ENCODE data around the gene HPS4.

DNA sequence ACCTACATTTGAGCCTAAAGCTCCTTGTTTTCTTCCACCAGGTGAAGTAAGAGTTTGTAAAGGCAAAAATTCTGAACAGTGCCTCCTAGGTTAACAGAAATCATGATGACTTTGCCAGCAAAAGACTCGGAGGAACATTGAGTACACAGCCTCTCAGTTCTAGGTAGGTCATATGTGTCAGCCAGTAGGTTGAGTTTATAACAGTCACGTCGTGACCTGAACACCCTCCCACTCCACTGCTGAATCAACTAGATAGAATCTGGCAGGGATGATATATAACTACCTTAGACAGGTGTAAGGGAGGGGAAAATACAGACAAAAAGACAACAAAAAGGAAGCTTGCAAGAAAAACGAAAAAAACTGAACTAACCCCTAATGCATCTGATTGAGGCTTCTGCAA, 67.3 kb downstream of the HPS4 start:
- TF ChIP-seq, protein P1, sequence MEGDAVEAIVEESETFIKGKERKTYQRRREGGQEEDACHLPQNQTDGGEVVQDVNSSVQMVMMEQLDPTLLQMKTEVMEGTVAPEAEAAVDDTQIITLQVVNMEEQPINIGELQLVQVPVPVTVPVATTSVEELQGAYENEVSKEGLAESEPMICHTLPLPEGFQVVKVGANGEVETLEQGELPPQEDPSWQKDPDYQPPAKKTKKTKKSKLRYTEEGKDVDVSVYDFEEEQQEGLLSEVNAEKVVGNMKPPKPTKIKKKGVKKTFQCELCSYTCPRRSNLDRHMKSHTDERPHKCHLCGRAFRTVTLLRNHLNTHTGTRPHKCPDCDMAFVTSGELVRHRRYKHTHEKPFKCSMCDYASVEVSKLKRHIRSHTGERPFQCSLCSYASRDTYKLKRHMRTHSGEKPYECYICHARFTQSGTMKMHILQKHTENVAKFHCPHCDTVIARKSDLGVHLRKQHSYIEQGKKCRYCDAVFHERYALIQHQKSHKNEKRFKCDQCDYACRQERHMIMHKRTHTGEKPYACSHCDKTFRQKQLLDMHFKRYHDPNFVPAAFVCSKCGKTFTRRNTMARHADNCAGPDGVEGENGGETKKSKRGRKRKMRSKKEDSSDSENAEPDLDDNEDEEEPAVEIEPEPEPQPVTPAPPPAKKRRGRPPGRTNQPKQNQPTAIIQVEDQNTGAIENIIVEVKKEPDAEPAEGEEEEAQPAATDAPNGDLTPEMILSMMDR (IDR thresholded peaks at IDR 0.05), result no peak
- TF ChIP-seq, protein P2, sequence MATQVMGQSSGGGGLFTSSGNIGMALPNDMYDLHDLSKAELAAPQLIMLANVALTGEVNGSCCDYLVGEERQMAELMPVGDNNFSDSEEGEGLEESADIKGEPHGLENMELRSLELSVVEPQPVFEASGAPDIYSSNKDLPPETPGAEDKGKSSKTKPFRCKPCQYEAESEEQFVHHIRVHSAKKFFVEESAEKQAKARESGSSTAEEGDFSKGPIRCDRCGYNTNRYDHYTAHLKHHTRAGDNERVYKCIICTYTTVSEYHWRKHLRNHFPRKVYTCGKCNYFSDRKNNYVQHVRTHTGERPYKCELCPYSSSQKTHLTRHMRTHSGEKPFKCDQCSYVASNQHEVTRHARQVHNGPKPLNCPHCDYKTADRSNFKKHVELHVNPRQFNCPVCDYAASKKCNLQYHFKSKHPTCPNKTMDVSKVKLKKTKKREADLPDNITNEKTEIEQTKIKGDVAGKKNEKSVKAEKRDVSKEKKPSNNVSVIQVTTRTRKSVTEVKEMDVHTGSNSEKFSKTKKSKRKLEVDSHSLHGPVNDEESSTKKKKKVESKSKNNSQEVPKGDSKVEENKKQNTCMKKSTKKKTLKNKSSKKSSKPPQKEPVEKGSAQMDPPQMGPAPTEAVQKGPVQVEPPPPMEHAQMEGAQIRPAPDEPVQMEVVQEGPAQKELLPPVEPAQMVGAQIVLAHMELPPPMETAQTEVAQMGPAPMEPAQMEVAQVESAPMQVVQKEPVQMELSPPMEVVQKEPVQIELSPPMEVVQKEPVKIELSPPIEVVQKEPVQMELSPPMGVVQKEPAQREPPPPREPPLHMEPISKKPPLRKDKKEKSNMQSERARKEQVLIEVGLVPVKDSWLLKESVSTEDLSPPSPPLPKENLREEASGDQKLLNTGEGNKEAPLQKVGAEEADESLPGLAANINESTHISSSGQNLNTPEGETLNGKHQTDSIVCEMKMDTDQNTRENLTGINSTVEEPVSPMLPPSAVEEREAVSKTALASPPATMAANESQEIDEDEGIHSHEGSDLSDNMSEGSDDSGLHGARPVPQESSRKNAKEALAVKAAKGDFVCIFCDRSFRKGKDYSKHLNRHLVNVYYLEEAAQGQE (IDR thresholded peaks at IDR 0.05; ENCODE audit: insufficient read depth in 1 of 2, low read depth in 2 of 2, low read length in 1 of 2), result no peak
- no peak for TF ChIP-seq POLR2AphosphoS5 (IDR thresholded peaks at IDR 0.05; ENCODE audit: low read depth, low read length)

All from Panc1 (cell line).